ENCODE results near the gene GPD1. TPM values are rescaled to one million over a fixed set of nuclear protein-coding genes. Genes with fewer than 3 reads are reported as not detected.
A peak's percentile ranks its signal among the peaks of the same experiment; 100 is the strongest.

The GPD1 gene
- total and polyA plus RNA-seq, 9 of the 15 experiments (the other 6 are each of a cell fraction or from before 2014, with no cell fraction given): 0.13 to 1.00 (median 0.55) TPM

DNA sequence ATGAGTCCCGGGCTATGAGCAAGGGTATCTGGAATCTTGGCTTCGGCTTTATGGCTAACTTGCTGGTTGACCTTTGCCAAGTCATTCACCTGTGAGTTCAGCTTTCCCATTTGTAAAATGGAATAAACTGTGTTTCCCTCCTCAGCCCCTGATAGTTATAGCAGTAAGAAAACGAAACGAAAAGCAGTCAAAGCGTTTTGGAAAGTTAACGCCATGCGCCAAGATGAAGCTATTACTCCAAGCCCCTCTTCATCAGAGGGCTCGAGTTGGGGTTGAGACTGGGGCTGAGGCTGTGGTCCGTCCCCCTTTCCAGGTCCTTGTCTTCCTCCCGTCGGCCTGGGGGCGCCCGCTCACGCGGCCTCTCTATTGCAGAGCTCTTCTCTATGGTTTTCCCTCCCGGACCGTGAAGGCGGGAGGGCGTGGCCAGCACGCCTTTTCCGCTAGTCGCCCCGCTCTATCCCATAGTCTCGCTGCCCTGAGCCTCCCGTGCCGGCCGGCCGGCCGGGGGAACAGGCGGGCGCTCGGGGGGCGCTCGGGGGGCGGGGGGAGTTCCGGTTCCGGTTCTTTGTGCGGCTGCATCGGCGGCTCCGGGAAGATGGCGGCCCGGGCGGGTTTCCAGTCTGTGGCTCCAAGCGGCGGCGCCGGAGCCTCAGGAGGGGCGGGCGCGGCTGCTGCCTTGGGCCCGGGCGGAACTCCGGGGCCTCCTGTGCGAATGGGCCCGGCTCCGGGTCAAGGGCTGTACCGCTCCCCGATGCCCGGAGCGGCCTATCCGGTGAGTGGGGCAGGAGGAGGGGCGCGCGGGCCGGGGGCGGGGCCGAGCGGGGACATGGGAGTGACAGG lies 18.8 kb upstream of the GPD1 start, which contains the start of gene SMARCD1 (continued):
- TF ChIP-seq, protein P1, sequence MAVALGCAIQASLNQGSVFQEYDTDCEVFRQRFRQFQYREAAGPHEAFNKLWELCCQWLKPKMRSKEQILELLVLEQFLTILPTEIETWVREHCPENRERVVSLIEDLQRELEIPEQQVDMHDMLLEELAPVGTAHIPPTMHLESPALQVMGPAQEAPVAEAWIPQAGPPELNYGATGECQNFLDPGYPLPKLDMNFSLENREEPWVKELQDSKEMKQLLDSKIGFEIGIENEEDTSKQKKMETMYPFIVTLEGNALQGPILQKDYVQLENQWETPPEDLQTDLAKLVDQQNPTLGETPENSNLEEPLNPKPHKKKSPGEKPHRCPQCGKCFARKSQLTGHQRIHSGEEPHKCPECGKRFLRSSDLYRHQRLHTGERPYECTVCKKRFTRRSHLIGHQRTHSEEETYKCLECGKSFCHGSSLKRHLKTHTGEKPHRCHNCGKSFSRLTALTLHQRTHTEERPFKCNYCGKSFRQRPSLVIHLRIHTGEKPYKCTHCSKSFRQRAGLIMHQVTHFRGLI (CRISPR knock-in tag; IDR thresholded peaks at IDR 0.05): no peak
- TF ChIP-seq TGIF2 (CRISPR knock-in tag; IDR thresholded peaks at IDR 0.05) (no peak), YBX1 (IDR thresholded peaks at IDR 0.05) (no peak), FOS (IDR thresholded peaks at IDR 0.05; ENCODE audit: extremely low read depth, insufficient read length) (no peak), SMAD2 (IDR thresholded peaks at IDR 0.05; ENCODE audit: low read depth, low read length) (no peak)
- TF ChIP-seq, protein P2, sequence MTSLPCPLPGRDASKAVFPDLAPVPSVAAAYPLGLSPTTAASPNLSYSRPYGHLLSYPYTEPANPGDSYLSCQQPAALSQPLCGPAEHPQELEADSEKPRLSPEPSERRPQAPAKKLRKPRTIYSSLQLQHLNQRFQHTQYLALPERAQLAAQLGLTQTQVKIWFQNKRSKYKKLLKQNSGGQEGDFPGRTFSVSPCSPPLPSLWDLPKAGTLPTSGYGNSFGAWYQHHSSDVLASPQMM (CRISPR knock-in tag; IDR thresholded peaks at IDR 0.05): no peak
- TF ChIP-seq, protein P3, sequence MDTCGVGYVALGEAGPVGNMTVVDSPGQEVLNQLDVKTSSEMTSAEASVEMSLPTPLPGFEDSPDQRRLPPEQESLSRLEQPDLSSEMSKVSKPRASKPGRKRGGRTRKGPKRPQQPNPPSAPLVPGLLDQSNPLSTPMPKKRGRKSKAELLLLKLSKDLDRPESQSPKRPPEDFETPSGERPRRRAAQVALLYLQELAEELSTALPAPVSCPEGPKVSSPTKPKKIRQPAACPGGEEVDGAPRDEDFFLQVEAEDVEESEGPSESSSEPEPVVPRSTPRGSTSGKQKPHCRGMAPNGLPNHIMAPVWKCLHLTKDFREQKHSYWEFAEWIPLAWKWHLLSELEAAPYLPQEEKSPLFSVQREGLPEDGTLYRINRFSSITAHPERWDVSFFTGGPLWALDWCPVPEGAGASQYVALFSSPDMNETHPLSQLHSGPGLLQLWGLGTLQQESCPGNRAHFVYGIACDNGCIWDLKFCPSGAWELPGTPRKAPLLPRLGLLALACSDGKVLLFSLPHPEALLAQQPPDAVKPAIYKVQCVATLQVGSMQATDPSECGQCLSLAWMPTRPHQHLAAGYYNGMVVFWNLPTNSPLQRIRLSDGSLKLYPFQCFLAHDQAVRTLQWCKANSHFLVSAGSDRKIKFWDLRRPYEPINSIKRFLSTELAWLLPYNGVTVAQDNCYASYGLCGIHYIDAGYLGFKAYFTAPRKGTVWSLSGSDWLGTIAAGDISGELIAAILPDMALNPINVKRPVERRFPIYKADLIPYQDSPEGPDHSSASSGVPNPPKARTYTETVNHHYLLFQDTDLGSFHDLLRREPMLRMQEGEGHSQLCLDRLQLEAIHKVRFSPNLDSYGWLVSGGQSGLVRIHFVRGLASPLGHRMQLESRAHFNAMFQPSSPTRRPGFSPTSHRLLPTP (IDR thresholded peaks at IDR 0.05; ENCODE audit: borderline replicate concordance, extremely low read depth, insufficient read length): no peak
- TF ChIP-seq, protein P4, sequence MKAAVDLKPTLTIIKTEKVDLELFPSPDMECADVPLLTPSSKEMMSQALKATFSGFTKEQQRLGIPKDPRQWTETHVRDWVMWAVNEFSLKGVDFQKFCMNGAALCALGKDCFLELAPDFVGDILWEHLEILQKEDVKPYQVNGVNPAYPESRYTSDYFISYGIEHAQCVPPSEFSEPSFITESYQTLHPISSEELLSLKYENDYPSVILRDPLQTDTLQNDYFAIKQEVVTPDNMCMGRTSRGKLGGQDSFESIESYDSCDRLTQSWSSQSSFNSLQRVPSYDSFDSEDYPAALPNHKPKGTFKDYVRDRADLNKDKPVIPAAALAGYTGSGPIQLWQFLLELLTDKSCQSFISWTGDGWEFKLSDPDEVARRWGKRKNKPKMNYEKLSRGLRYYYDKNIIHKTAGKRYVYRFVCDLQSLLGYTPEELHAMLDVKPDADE (conservative IDR thresholded peaks at IDR 0.05; ENCODE audit: control insufficient read depth, low read depth, low read length): no peak
- TF ChIP-seq, protein P5, sequence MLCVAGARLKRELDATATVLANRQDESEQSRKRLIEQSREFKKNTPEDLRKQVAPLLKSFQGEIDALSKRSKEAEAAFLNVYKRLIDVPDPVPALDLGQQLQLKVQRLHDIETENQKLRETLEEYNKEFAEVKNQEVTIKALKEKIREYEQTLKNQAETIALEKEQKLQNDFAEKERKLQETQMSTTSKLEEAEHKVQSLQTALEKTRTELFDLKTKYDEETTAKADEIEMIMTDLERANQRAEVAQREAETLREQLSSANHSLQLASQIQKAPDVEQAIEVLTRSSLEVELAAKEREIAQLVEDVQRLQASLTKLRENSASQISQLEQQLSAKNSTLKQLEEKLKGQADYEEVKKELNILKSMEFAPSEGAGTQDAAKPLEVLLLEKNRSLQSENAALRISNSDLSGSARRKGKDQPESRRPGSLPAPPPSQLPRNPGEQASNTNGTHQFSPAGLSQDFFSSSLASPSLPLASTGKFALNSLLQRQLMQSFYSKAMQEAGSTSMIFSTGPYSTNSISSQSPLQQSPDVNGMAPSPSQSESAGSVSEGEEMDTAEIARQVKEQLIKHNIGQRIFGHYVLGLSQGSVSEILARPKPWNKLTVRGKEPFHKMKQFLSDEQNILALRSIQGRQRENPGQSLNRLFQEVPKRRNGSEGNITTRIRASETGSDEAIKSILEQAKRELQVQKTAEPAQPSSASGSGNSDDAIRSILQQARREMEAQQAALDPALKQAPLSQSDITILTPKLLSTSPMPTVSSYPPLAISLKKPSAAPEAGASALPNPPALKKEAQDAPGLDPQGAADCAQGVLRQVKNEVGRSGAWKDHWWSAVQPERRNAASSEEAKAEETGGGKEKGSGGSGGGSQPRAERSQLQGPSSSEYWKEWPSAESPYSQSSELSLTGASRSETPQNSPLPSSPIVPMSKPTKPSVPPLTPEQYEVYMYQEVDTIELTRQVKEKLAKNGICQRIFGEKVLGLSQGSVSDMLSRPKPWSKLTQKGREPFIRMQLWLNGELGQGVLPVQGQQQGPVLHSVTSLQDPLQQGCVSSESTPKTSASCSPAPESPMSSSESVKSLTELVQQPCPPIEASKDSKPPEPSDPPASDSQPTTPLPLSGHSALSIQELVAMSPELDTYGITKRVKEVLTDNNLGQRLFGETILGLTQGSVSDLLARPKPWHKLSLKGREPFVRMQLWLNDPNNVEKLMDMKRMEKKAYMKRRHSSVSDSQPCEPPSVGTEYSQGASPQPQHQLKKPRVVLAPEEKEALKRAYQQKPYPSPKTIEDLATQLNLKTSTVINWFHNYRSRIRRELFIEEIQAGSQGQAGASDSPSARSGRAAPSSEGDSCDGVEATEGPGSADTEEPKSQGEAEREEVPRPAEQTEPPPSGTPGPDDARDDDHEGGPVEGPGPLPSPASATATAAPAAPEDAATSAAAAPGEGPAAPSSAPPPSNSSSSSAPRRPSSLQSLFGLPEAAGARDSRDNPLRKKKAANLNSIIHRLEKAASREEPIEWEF (CRISPR knock-in tag; IDR thresholded peaks at IDR 0.05): no peak
- TF ChIP-seq, protein P6, sequence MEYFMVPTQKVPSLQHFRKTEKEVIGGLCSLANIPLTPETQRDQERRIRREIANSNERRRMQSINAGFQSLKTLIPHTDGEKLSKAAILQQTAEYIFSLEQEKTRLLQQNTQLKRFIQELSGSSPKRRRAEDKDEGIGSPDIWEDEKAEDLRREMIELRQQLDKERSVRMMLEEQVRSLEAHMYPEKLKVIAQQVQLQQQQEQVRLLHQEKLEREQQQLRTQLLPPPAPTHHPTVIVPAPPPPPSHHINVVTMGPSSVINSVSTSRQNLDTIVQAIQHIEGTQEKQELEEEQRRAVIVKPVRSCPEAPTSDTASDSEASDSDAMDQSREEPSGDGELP (CRISPR knock-in tag; IDR thresholded peaks at IDR 0.05; ENCODE audit: borderline replicate concordance): peak; percentile 68; the same call in 1 of the 2 replicates
- TF ChIP-seq, protein P7, sequence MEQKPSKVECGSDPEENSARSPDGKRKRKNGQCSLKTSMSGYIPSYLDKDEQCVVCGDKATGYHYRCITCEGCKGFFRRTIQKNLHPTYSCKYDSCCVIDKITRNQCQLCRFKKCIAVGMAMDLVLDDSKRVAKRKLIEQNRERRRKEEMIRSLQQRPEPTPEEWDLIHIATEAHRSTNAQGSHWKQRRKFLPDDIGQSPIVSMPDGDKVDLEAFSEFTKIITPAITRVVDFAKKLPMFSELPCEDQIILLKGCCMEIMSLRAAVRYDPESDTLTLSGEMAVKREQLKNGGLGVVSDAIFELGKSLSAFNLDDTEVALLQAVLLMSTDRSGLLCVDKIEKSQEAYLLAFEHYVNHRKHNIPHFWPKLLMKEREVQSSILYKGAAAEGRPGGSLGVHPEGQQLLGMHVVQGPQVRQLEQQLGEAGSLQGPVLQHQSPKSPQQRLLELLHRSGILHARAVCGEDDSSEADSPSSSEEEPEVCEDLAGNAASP (IDR thresholded peaks at IDR 0.05): no peak
